ENCODE data around the gene NHP2. TPM values are rescaled to one million over a fixed set of nuclear protein-coding genes. Genes with fewer than 3 reads are reported as not detected.

NHP2 gene
- total and polyA plus RNA-seq, 11 donors, result 60.9 to 320 (median 79.5) TPM

GRCh38 chr5:178196281-178196812 lies 42.7 kb upstream of the NHP2 start:
- ATAC-seq, result no peak
- Histone ChIP-seq H3K9me3 (no peaks in the 10 kb centered on the region), H3K27ac (no peak overlapping the region), H3K4me3 (no peak overlapping the region), H3K4me1 (peaks cover 0 to 8% (median 0%) of the 10 kb centered on the region in 12 donors), H3K36me3 (no peaks in the 10 kb centered on the region), H3K27me3 (peaks cover 0 to 15% (median 0%) of the 10 kb centered on the region in 9 donors)
- intact Hi-C loops (cut with DNase I), result loop anchor here in 1 of 10 donors (5.0 kb wide), 1 partner anchor 39 kb away; no protein-coding TSS in a partner anchor
- DNase-seq, result no peak
- 78 to 82% (median 79%) methylated on average over 7 of the region's 7 CpGs for WGBS, 4 donors
- no peak for TF ChIP-seq POLR2A (IDR thresholded peaks at IDR 0.05)
- no peak for TF ChIP-seq CTCF (IDR thresholded peaks at IDR 0.05)

- DNase-seq, result no peak
- intact Hi-C loops (cut with DNase I), result no loop called here
- no peak overlapping the region for H3K4me3 ChIP-seq
- WGBS, 4 donors, result 15 to 34% (median 30%) methylated on average over 5 to 7 of the region's 7 CpGs
- TF ChIP-seq POLR2A (IDR thresholded peaks at IDR 0.05) (no peak), CTCF (IDR thresholded peaks at IDR 0.05) (no peak)
- no peak for ATAC-seq
- no peak overlapping the region for H3K27ac ChIP-seq
- H3K27me3 ChIP-seq, result peaks cover 0 to 15% (median 0%) of the 10 kb centered on the region in 9 donors
- H3K9me3 ChIP-seq, result no peaks in the 10 kb centered on the region
- H3K4me1 ChIP-seq, result peaks cover 0 to 8% (median 0%) of the 10 kb centered on the region in 12 donors
- H3K36me3 ChIP-seq, result no peaks in the 10 kb centered on the region
Observed at GRCh38 chr5:178194026-178194425, 40.3 kb upstream of the NHP2 start.

GRCh38 chr5:178193251-178193809 lies 39.6 kb upstream of the NHP2 start:
- Histone ChIP-seq H3K36me3 (no peaks in the 10 kb centered on the region), H3K27me3 (peaks cover 0 to 15% (median 0%) of the 10 kb centered on the region in 9 donors), H3K4me3 (no peak overlapping the region), H3K4me1 (peaks cover 0 to 8% (median 0%) of the 10 kb centered on the region in 12 donors), H3K27ac (no peak overlapping the region), H3K9me3 (no peaks in the 10 kb centered on the region)
- ATAC-seq (no peak), DNase-seq (no peak)
- TF ChIP-seq POLR2A (IDR thresholded peaks at IDR 0.05), result no peak
- TF ChIP-seq CTCF (IDR thresholded peaks at IDR 0.05), result no peak
- intact Hi-C loops (cut with DNase I), result no loop called here
- WGBS, 4 donors, result 70 to 75% (median 73%) methylated on average over 8 of the region's 8 CpGs

GRCh38 chr5:178192787-178193186 lies 39.1 kb upstream of the NHP2 start:
- TF ChIP-seq CTCF (IDR thresholded peaks at IDR 0.05), result no peak
- TF ChIP-seq POLR2A (IDR thresholded peaks at IDR 0.05), result no peak
- H3K9me3 ChIP-seq, result no peaks in the 10 kb centered on the region
- H3K27ac ChIP-seq, result no peak overlapping the region
- no peaks in the 10 kb centered on the region for H3K36me3 ChIP-seq
- H3K4me1 ChIP-seq, result peaks cover 0 to 8% (median 0%) of the 10 kb centered on the region in 12 donors
- intact Hi-C loops (cut with DNase I), result no loop called here
- peaks cover 0 to 15% (median 0%) of the 10 kb centered on the region in 9 donors for H3K27me3 ChIP-seq
- ATAC-seq (no peak), DNase-seq (no peak)
- H3K4me3 ChIP-seq, result no peak overlapping the region
- WGBS, 4 donors, result 86 to 90% (median 89%) methylated on average over 7 of the region's 7 CpGs

Measured in heart left ventricle (tissue), 16 donors.